ENCODE data around the gene MICU1. TPM values are rescaled to one million over a fixed set of nuclear protein-coding genes. Genes with fewer than 3 reads are reported as not detected.

MICU1 gene
- total and polyA plus RNA-seq, 3 donors from 2014 or later = 34.7 to 42.7 (median 38.9) TPM

DNA sequence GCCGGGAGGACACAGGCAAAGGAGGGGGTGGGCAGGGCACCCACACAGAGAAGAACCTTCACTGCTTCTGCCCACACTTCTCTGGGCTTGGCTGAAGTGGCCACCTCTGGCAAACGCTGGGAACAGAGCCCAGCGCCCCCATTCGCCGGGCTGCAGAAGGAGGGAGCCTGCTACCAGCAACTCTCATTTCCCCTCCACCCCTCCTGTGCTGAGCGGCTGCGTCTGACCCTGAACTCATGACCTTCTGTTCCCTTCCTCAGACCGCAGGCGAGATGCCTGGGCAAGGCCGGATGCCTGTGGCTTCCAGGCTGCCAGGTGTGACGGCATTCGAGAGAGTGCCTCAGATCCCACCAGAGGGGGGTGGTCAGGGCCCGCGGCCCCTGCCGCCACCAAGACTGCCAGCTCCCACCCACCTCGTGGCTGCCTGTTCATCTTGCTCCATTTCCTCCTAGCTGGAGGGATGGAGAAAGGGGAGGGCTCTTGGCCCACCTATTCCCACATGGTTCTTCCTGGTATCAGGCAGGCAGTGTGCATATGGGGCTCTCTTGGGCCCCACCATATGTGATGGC, 291.0 kb downstream of the MICU1 start:
- peaks cover 67% of the 10 kb centered on the region for H3K4me1 ChIP-seq
- 40 to 44% methylated on average over 3 to 16 of the region's 16 CpGs for WGBS, 2 donors
- TF ChIP-seq CTCF (IDR thresholded peaks at IDR 0.05) (no peak), POLR2A (IDR thresholded peaks at IDR 0.05) (no peak)
- no peaks in the 10 kb centered on the region for H3K27me3 ChIP-seq
- no peaks in the 10 kb centered on the region for H3K36me3 ChIP-seq (ENCODE audit: low read depth, missing control alignments)
- DNase-seq = peak; percentile 92
- H3K9me3 ChIP-seq = no peaks in the 10 kb centered on the region
- no peak overlapping the region for H3K4me3 ChIP-seq
- peak overlapping the region; percentile 79 to 84 for H3K27ac ChIP-seq
- intact Hi-C loops (cut with DNase I; ENCODE audit: low total_unique reads) = loop anchor here (10.0 kb wide), 4 partner anchors 60 to 440 kb away; partner anchors contain the start of genes CHST3 and DDIT4

- Histone ChIP-seq H3K27me3 (no peaks in the 10 kb centered on the region), H3K4me3 (no peak overlapping the region), H3K27ac (peak overlapping the region; percentile 79 to 84), H3K4me1 (peaks cover 73% of the 10 kb centered on the region), H3K9me3 (no peaks in the 10 kb centered on the region), H3K36me3 (ENCODE audit: low read depth, missing control alignments) (no peaks in the 10 kb centered on the region)
- peak; percentile 75 for DNase-seq
- no peak for TF ChIP-seq POLR2A (IDR thresholded peaks at IDR 0.05)
- no peak for TF ChIP-seq CTCF (IDR thresholded peaks at IDR 0.05)
- intact Hi-C loops (cut with DNase I; ENCODE audit: low total_unique reads) = loop anchor here (10.0 kb wide), 4 partner anchors 60 to 440 kb away; partner anchors contain the start of genes CHST3 and DDIT4
- 23 to 41% methylated on average over 12 to 17 of the region's 17 CpGs for WGBS, 2 donors
These were observed 291.6 kb downstream of the MICU1 start for GRCh38 chr10:72334196-72334824.

DNA sequence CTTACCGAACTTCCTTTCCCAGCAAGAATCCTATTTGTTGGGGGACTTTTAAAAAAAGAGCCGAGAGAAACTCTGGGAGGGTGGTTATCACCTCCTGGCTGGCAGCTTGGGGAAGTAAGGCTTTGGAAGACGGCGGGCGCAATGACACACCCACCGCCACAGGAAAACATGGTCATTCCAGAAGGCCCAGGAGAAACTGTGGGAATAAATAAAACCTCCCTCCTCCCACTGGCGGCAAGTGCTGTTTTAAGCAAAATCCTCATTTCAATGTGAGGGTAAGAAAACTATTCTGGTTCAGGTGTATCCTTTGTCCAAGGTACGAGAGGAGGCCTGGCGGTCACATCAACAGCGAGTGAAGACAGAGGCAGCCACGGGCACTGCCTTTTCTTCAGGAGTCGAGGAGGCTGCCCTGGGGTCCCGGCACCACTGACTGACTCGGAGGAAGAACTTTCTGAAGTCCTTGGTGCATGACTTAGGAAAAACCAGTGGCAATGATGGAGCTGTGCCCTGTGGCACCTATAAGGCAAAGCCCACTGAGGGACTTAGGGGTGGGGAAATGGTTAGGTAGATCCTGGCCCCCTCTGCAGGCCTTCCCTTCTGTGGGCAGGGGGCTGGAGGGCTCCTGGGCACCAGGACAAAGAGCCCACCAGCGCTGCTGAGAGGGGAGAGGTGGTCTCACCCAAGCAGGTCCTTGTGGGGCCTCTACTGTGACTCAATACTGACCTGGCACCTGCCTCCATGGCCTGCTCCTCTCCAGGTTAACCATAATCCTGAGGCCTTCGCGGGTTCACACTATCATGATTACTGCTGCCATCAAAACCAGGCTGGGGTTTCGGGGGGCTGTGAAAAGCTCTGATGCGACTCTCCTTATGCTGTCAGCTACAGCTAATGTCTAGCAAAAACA, 292.5 kb downstream of the MICU1 start:
- 83 to 85% methylated on average over 15 to 19 of the region's 19 CpGs for WGBS, 2 donors
- no peak for DNase-seq
- no peak overlapping the region for H3K4me3 ChIP-seq
- H3K36me3 ChIP-seq (ENCODE audit: low read depth, missing control alignments) = no peaks in the 10 kb centered on the region
- no peaks in the 10 kb centered on the region for H3K27me3 ChIP-seq
- TF ChIP-seq POLR2A (IDR thresholded peaks at IDR 0.05) (no peak), CTCF (IDR thresholded peaks at IDR 0.05) (no peak)
- intact Hi-C loops (cut with DNase I; ENCODE audit: low total_unique reads) = loop anchor here (10.0 kb wide), 4 partner anchors 59 to 439 kb away; partner anchors contain the start of genes CHST3 and DDIT4
- peaks cover 82% of the 10 kb centered on the region for H3K4me1 ChIP-seq
- no peaks in the 10 kb centered on the region for H3K9me3 ChIP-seq
- peak overlapping the region; percentile 56 to 84 for H3K27ac ChIP-seq

- Histone ChIP-seq H3K4me1 (peaks cover 90% of the 10 kb centered on the region), H3K9me3 (no peaks in the 10 kb centered on the region), H3K27me3 (no peaks in the 10 kb centered on the region), H3K36me3 (ENCODE audit: low read depth, missing control alignments) (no peaks in the 10 kb centered on the region), H3K4me3 (no peak overlapping the region), H3K27ac (peak overlapping the region; percentile 73 to 84)
- WGBS, 2 donors = 51 to 65% methylated on average over 10 to 12 of the region's 12 CpGs
- TF ChIP-seq CTCF (IDR thresholded peaks at IDR 0.05) = no peak
- no peak for TF ChIP-seq POLR2A (IDR thresholded peaks at IDR 0.05)
- DNase-seq = no peak
- intact Hi-C loops (cut with DNase I; ENCODE audit: low total_unique reads) = loop anchor here (10.0 kb wide), 4 partner anchors 58 to 438 kb away; partner anchors contain the start of genes CHST3 and DDIT4
These were observed 293.3 kb downstream of the MICU1 start for GRCh38 chr10:72332423-72333111.
